ENCODE data around the gene IRF2BPL. TPM values are rescaled to one million over a fixed set of nuclear protein-coding genes. Genes with fewer than 3 reads are reported as not detected.
A peak's percentile ranks its signal among the peaks of the same experiment; 100 is the strongest.

Gene IRF2BPL
- total and polyA plus RNA-seq, 9 of the 15 experiments (the other 6 are each of a cell fraction or from before 2014, with no cell fraction given), result 0.52 to 21.6 (median 2.5) TPM

GRCh38 chr14:76977793-76978720, 50.5 kb downstream of the IRF2BPL start (continued):
- TF ChIP-seq NKRF (IDR thresholded peaks at IDR 0.05; ENCODE audit: borderline replicate concordance) (no peak), NRF1 (conservative IDR thresholded peaks at IDR 0.05 in 1 of 2, IDR thresholded peaks at IDR 0.05 in 1 of 2) (peak; percentile 25 to 41; a peak in 1 of 4 replicates), NR4A1 (CRISPR knock-in tag; IDR thresholded peaks at IDR 0.05) (no peak), NR4A1 (tag; IDR thresholded peaks at IDR 0.05) (no peak), SPI1 (IDR thresholded peaks at IDR 0.05; ENCODE audit: borderline replicate concordance, low read depth, low read length) (peak; percentile 84; the same call in 1 of the 2 replicates), ERF (CRISPR knock-in tag; IDR thresholded peaks at IDR 0.05) (no peak), KDM4B (IDR thresholded peaks at IDR 0.05; ENCODE audit: borderline replicate concordance in 2 of 2, low read depth in 1 of 2) (no peak), ZNF584 (CRISPR knock-in tag; IDR thresholded peaks at IDR 0.05; ENCODE audit: low read depth) (no peak), XRCC4 (IDR thresholded peaks at IDR 0.05; ENCODE audit: extremely low read depth, insufficient read depth, insufficient read length) (no peak), CGGBP1 (CRISPR knock-in tag; IDR thresholded peaks at IDR 0.05) (no peak), RAD21 (CRISPR knock-in tag; conservative IDR thresholded peaks at IDR 0.05 in 1 of 2, IDR thresholded peaks at IDR 0.05 in 1 of 2) (no peak), HCFC1 (IDR thresholded peaks at IDR 0.05; ENCODE audit: low read depth, low read length) (no peak), LEF1 (IDR thresholded peaks at IDR 0.05) (no peak), BHLHE40 (IDR thresholded peaks at IDR 0.05; ENCODE audit: low read length) (peak; percentile 63), NFYB (IDR thresholded peaks at IDR 0.05; ENCODE audit: extremely low read depth, insufficient read length) (no peak), HES1 (IDR thresholded peaks at IDR 0.05; ENCODE audit: low read depth) (no peak), JUN (IDR thresholded peaks at IDR 0.05; ENCODE audit: borderline replicate concordance, low read depth, low read length) (no peak), JUN (CRISPR knock-in tag; IDR thresholded peaks at IDR 0.05; ENCODE audit: borderline replicate concordance) (no peak), MED1 (CRISPR knock-in tag; IDR thresholded peaks at IDR 0.05; ENCODE audit: borderline replicate concordance) (no peak), STAG1 (CRISPR knock-in tag; IDR thresholded peaks at IDR 0.05; ENCODE audit: borderline replicate concordance) (no peak), PPARD (CRISPR knock-in tag; IDR thresholded peaks at IDR 0.05) (no peak), FUS (optimal IDR thresholded peaks at IDR 0.05; ENCODE audit: low read depth, low read length) (no peak), CC2D1A (IDR thresholded peaks at IDR 0.05) (no peak), BDP1 (IDR thresholded peaks at IDR 0.05; ENCODE audit: insufficient read depth, insufficient read length) (no peak), NR1H2 (CRISPR knock-in tag; IDR thresholded peaks at IDR 0.05) (no peak), ZNF717 (CRISPR knock-in tag; IDR thresholded peaks at IDR 0.05) (no peak), TBP (optimal IDR thresholded peaks at IDR 0.05; ENCODE audit: low read depth, low read length) (no peak), ADNP (tag; IDR thresholded peaks at IDR 0.05) (no peak)

All from K562 (cell line).